Measurements from ENCODE around the gene WWC1. TPM values are rescaled to one million over a fixed set of nuclear protein-coding genes. Genes with fewer than 3 reads are reported as not detected.
"Not testable (repeated sequence)": the region's sequence is repeated elsewhere in the genome, so short reads cannot be mapped to it uniquely, and the experiment has no call there.

WWC1 gene
- total RNA-seq, 1 experiment from 2014 or later: 97.7 TPM

GRCh38 chr5:168308976-168309598 lies 17.6 kb downstream of the WWC1 start:
- Histone ChIP-seq H3F3A (ENCODE audit: insufficient read depth, low read depth) (peaks cover 30% of the 10 kb centered on the region), H3K4me2 (no peak overlapping the region), H3K27ac (no peak overlapping the region), H3K36me3 (ENCODE audit: low read depth) (no peaks in the 10 kb centered on the region), H4K20me1 (ENCODE audit: insufficient read depth) (no peaks in the 10 kb centered on the region; the same call in none of the 2 replicates), H3K4me3 (no peak overlapping the region), H3K9me2 (ENCODE audit: insufficient read depth) (no peaks in the 10 kb centered on the region), H3K79me2 (ENCODE audit: low read depth) (peaks cover 96% of the 10 kb centered on the region), H3K9me3 (ENCODE audit: insufficient read depth, low read depth) (no peaks in the 10 kb centered on the region), H2AFZ (no peak overlapping the region), H3K4me1 (replicated peaks; ENCODE audit: insufficient read depth) (peaks cover 40% of the 10 kb centered on the region), H3K27me3 (ENCODE audit: insufficient read depth, low read depth) (no peaks in the 10 kb centered on the region)
- BruUV-seq (replicated peaks): no TSS peak
- CTCF ChIA-PET: no interaction called here
- intact Hi-C loops (cut with micrococcal nuclease; ENCODE audit: unreplicated experiment): no loop called here
- TF ChIP-seq CTCF (conservative IDR thresholded peaks at IDR 0.05): no peak
- TF ChIP-seq EZH2 (IDR thresholded peaks at IDR 0.05; ENCODE audit: low read depth): no peak
- no peak for DNase-seq
- POLR2A ChIA-PET (ENCODE audit: unreplicated experiment): no interaction called here

GRCh38 chr5:168310541-168310940 lies 19.1 kb downstream of the WWC1 start:
- CTCF ChIA-PET: interaction anchor here (0.6 kb wide), 1 partner anchor 72 kb away, joined by 3 read pairs; no protein-coding TSS in a partner anchor
- BruUV-seq (replicated peaks): not testable (repeated sequence)

GRCh38 chr5:168311061-168311566 lies 19.7 kb downstream of the WWC1 start:
- no peaks in the 10 kb centered on the region for H3K9me2 ChIP-seq (ENCODE audit: insufficient read depth)
- DNase-seq: peak in 1 of 2 experiments; percentile 48
- H3F3A ChIP-seq (ENCODE audit: insufficient read depth, low read depth): peaks cover 47% of the 10 kb centered on the region
- H4K20me1 ChIP-seq (ENCODE audit: insufficient read depth): peaks cover 4% of the 10 kb centered on the region
- ChIA-PET CTCF (interaction anchor here (0.6 kb wide), 2 partner anchors 11 to 72 kb away, joined by 3 read pairs; no protein-coding TSS in a partner anchor), POLR2A (ENCODE audit: unreplicated experiment) (interaction anchor here (0.5 kb wide), 1 partner anchor 9 kb away, joined by 3 read pairs; no protein-coding TSS in a partner anchor)
- TF ChIP-seq CTCF (conservative IDR thresholded peaks at IDR 0.05) (no peak), EZH2 (IDR thresholded peaks at IDR 0.05; ENCODE audit: low read depth) (no peak)
- peaks cover 96% of the 10 kb centered on the region for H3K79me2 ChIP-seq (ENCODE audit: low read depth)
- intact Hi-C loops (cut with micrococcal nuclease; ENCODE audit: unreplicated experiment): loop anchor here (10.0 kb wide), 2 partner anchors 1016 to 1844 kb away; no protein-coding TSS in a partner anchor
- H3K36me3 ChIP-seq (ENCODE audit: low read depth): no peaks in the 10 kb centered on the region
- 0 out of 2 replicates have a peak overlapping the region, but pooled peaks have one; percentile 3 for H3K27ac ChIP-seq
- no peaks in the 10 kb centered on the region for H3K27me3 ChIP-seq (ENCODE audit: insufficient read depth, low read depth)
- H2AFZ ChIP-seq: no peak overlapping the region
- peak overlapping the region; percentile 6; the same call in 1 of the 2 replicates for H3K4me2 ChIP-seq
- BruUV-seq (replicated peaks): no TSS peak
- no peak overlapping the region for H3K4me3 ChIP-seq
- H3K4me1 ChIP-seq (replicated peaks; ENCODE audit: insufficient read depth): peaks cover 60% of the 10 kb centered on the region
- no peaks in the 10 kb centered on the region for H3K9me3 ChIP-seq (ENCODE audit: insufficient read depth, low read depth)

More at GRCh38 chr5:168310541-168310940, 19.1 kb downstream of the WWC1 start:
- H3K27me3 ChIP-seq (ENCODE audit: insufficient read depth, low read depth); H3K9me2 ChIP-seq (ENCODE audit: insufficient read depth); H3K4me3 ChIP-seq; POLR2A ChIA-PET (ENCODE audit: unreplicated experiment); H3K9me3 ChIP-seq (ENCODE audit: insufficient read depth, low read depth); DNase-seq; H4K20me1 ChIP-seq (ENCODE audit: insufficient read depth); H3K36me3 ChIP-seq (ENCODE audit: low read depth); H2AFZ ChIP-seq: not testable (repeated sequence)
- H3K79me2 ChIP-seq (ENCODE audit: low read depth): peaks cover 97% of the 10 kb centered on the region
- peaks cover 41% of the 10 kb centered on the region for H3F3A ChIP-seq (ENCODE audit: insufficient read depth, low read depth)
- H3K27ac ChIP-seq: 0 out of 2 replicates have a peak overlapping the region, but pooled peaks have one; percentile 3
- H3K4me2 ChIP-seq: 0 out of 2 replicates have a peak overlapping the region, but pooled peaks have one; percentile 6
- intact Hi-C loops (cut with micrococcal nuclease; ENCODE audit: unreplicated experiment): loop anchor here (10.0 kb wide), 2 partner anchors 1016 to 1844 kb away; no protein-coding TSS in a partner anchor
- peaks cover 54% of the 10 kb centered on the region for H3K4me1 ChIP-seq (replicated peaks; ENCODE audit: insufficient read depth)

All from PC-9 (cell line).